Hepatocyte (in vitro differentiated cells): ENCODE measurements around the gene TUBA3E. TPM values are rescaled to one million over a fixed set of nuclear protein-coding genes. Genes with fewer than 3 reads are reported as not detected.
"Not testable (repeated sequence)": the region's sequence is repeated elsewhere in the genome, so short reads cannot be mapped to it uniquely, and the experiment has no call there.

ENCODE experiments used
- DNase-seq: peaks from one replicate; pipeline ENCODE4 v3.0.0-alpha.2; 2016; ENCODE audit warnings: low spot score
- H2AFZ ChIP-seq: fragments of 200-600 bp; sonication (generic); 2 replicates; pipeline ENCODE4 v1.6.0; 2016; ENCODE audit warnings: antibody characterized with exemption, mild to moderate bottlenecking
- H3K27ac ChIP-seq: fragments of 200-600 bp; sonication (generic); 2 replicates; pipeline ENCODE4 v1.5.1; 2016; ENCODE audit warnings: mild to moderate bottlenecking
- H3K27me3 ChIP-seq: fragments of 200-600 bp; sonication (generic); 2 replicates; pipeline ENCODE4 v1.6.1; 2016
- H3K36me3 ChIP-seq: fragments of 200-600 bp; sonication (generic); replicated peaks from 2 replicates; pipeline ENCODE4 v1.5.1; 2016; ENCODE audit warnings: low read depth; ENCODE audit not compliant: insufficient read depth
- H3K4me1 ChIP-seq: fragments of 200-600 bp; sonication (generic); 2 replicates; pipeline ENCODE4 v1.5.1; 2016; ENCODE audit warnings: mild to moderate bottlenecking, moderate library complexity; ENCODE audit not compliant: insufficient read depth
- H3K4me2 ChIP-seq: fragments of 200-600 bp; sonication (generic); 2 replicates; pipeline ENCODE4 v1.6.0; 2016
- H3K4me3 ChIP-seq: fragments of 200-600 bp; sonication (generic); 2 replicates; pipeline ENCODE4 v1.5.1; 2016; ENCODE audit warnings: mild to moderate bottlenecking
- H3K79me2 ChIP-seq: fragments of 200-600 bp; sonication (generic); 2 replicates; pipeline ENCODE4 v1.6.0; 2017; ENCODE audit warnings: mild to moderate bottlenecking
- H3K9me2 ChIP-seq: fragments of 200-600 bp; sonication (generic); replicated peaks from 2 replicates; pipeline ENCODE4 v1.6.0; 2017; ENCODE audit warnings: mild to moderate bottlenecking; ENCODE audit not compliant: insufficient read depth
- H3K9me3 ChIP-seq: fragments of 200-600 bp; sonication (generic); 2 replicates; pipeline ENCODE4 v1.5.1; 2016; ENCODE audit warnings: low read depth, mild to moderate bottlenecking
- H4K20me1 ChIP-seq: fragments of 200-600 bp; sonication (generic); 2 replicates; pipeline ENCODE4 v1.6.0; 2016; ENCODE audit warnings: mild to moderate bottlenecking; ENCODE audit not compliant: insufficient read depth, poor library complexity, severe bottlenecking
- CTCF ChIP-seq: fragments of 200-600 bp; sonication (generic); IDR thresholded peaks from 2 replicates; pipeline ENCODE4 v1.5.1; 2016; ENCODE audit warnings: antibody characterized with exemption, mild to moderate bottlenecking; ENCODE audit not compliant: poor library complexity
- EZH2 ChIP-seq: fragments of 200-600 bp; sonication (generic); IDR thresholded peaks from 2 replicates; pipeline ENCODE4 v1.6.1; 2016; ENCODE audit warnings: antibody characterized with exemption, mild to moderate bottlenecking, borderline replicate concordance
- EZH2phosphoT487 ChIP-seq: fragments of 200-600 bp; sonication (generic); IDR thresholded peaks from one replicate; pipeline ENCODE4 v1.6.1; 2018; ENCODE audit warnings: antibody characterized with exemption, mild to moderate bottlenecking, low read depth, moderate library complexity; ENCODE audit not compliant: unreplicated experiment, severe bottlenecking
- WGBS: methylation state at CpG from one replicate; pipeline ENCODE4 v1.1.6; 2016; ENCODE audit warnings: low lambda C conversion rate; ENCODE audit errors: missing lambda C conversion rate; 5-methylcytosine and 5-hydroxymethylcytosine counted together
- polyA plus RNA-seq: library from polyadenylated mRNA; unstranded; fragments of >200 nt; fragmentation: Nextera tagmentation; extraction: Ambion mirVana; gene quantifications from 2 replicates; pipeline ENCODE4 v1.2.1, GENCODE V29; 2016
- total RNA-seq: library from RNA; depleted of rRNA; stranded (reverse); fragments of >200 nt; gene quantifications from 2 replicates; pipeline ENCODE4 v1.2.3, GENCODE V29; 2014

TUBA3E gene
- total and polyA plus RNA-seq, 2 experiments from 2014 or later, result 18.1 to 31.8 TPM

- Histone ChIP-seq H3K9me2 (no peaks in the 10 kb centered on the region), H3K79me2 (no peaks in the 10 kb centered on the region), H4K20me1 (no peaks in the 10 kb centered on the region), H3K4me1 (no peaks in the 10 kb centered on the region), H3K4me2 (no peak overlapping the region), H2AFZ (no peak overlapping the region), H3K9me3 (no peaks in the 10 kb centered on the region), H3K36me3 (no peaks in the 10 kb centered on the region), H3K27me3 (no peaks in the 10 kb centered on the region), H3K4me3 (no peak overlapping the region), H3K27ac (no peak overlapping the region)
- no peak for TF ChIP-seq CTCF
- no peak for TF ChIP-seq EZH2
- no peak for TF ChIP-seq EZH2phosphoT487
- 96% methylated on average over 8 of the region's 8 CpGs for WGBS
- no peak for DNase-seq
Measured at GRCh38 chr2:130165293-130166016, 32.8 kb downstream of the TUBA3E start.

GRCh38 chr2:130162968-130163367, 35.3 kb downstream of the TUBA3E start:
- Histone ChIP-seq H3K36me3 (no peaks in the 10 kb centered on the region), H4K20me1 (no peaks in the 10 kb centered on the region), H3K79me2 (no peaks in the 10 kb centered on the region), H3K27ac (no peak overlapping the region), H3K27me3 (no peaks in the 10 kb centered on the region), H3K9me2 (no peaks in the 10 kb centered on the region), H3K4me3 (no peak overlapping the region), H3K9me3 (no peaks in the 10 kb centered on the region), H2AFZ (no peak overlapping the region), H3K4me1 (no peaks in the 10 kb centered on the region), H3K4me2 (no peak overlapping the region)
- TF ChIP-seq EZH2 (no peak), CTCF (no peak), EZH2phosphoT487 (no peak)
- no peak for DNase-seq
- 96% methylated on average over 9 of the region's 9 CpGs for WGBS

GRCh38 chr2:130162486-130162885, 35.8 kb downstream of the TUBA3E start:
- not testable (repeated sequence) for H3K79me2 ChIP-seq, H3K27me3 ChIP-seq, H4K20me1 ChIP-seq, H2AFZ ChIP-seq, H3K36me3 ChIP-seq, H3K4me2 ChIP-seq, H3K9me2 ChIP-seq, H3K4me3 ChIP-seq, H3K4me1 ChIP-seq, H3K9me3 ChIP-seq, DNase-seq, H3K27ac ChIP-seq
- WGBS, result 95% methylated on average over 7 of the region's 7 CpGs

- peak; percentile 17 for TF ChIP-seq CTCF
- not testable (repeated sequence) for H3K27me3 ChIP-seq, H3K4me3 ChIP-seq, H3K4me2 ChIP-seq, H3K79me2 ChIP-seq, H3K36me3 ChIP-seq, H2AFZ ChIP-seq, H3K9me2 ChIP-seq, H4K20me1 ChIP-seq, H3K9me3 ChIP-seq, H3K4me1 ChIP-seq, H3K27ac ChIP-seq
- peak; percentile 45 for DNase-seq
- WGBS, result 74% methylated on average over 19 of the region's 25 CpGs
Measured at GRCh38 chr2:130160838-130161705, 37.2 kb downstream of the TUBA3E start.
